ENCODE results near the gene IFI27L2.

Gene IFI27L2

GRCh38 chr14:94101748-94102147 lies 27.7 kb downstream of the IFI27L2 start:
- DNase-seq (ENCODE audit: low read depth in 2 of 2): no peak

GRCh38 chr14:94100847-94101246 lies 28.6 kb downstream of the IFI27L2 start:
- DNase-seq (ENCODE audit: low read depth in 2 of 2): no peak

- DNase-seq (ENCODE audit: low read depth in 2 of 2): no peak
Measured at GRCh38 chr14:94099006-94099405, 30.4 kb downstream of the IFI27L2 start.

GRCh38 chr14:94098326-94098992 lies 30.9 kb downstream of the IFI27L2 start:
- DNase-seq (ENCODE audit: low read depth in 2 of 2): no peak

GRCh38 chr14:94097091-94097490 lies 32.3 kb downstream of the IFI27L2 start:
- no peak for DNase-seq (ENCODE audit: low read depth in 2 of 2)

GRCh38 chr14:94093418-94093817 lies 36.0 kb downstream of the IFI27L2 start:
- no peak for DNase-seq (ENCODE audit: low read depth in 2 of 2)

- no peak for DNase-seq (ENCODE audit: low read depth in 2 of 2)
Measured at GRCh38 chr14:94089479-94089878, 39.9 kb downstream of the IFI27L2 start.

- no peak for DNase-seq (ENCODE audit: low read depth in 2 of 2)
Measured at GRCh38 chr14:94088516-94088915, 40.9 kb downstream of the IFI27L2 start.

GRCh38 chr14:94087891-94088290 lies 41.5 kb downstream of the IFI27L2 start:
- no peak for DNase-seq (ENCODE audit: low read depth in 2 of 2)

- no peak for DNase-seq (ENCODE audit: low read depth in 2 of 2)
Measured at GRCh38 chr14:94081386-94081820, 48.0 kb downstream of the IFI27L2 start.

- peak; percentile 93 to 96 for DNase-seq (ENCODE audit: low read depth in 2 of 2)
Measured at GRCh38 chr14:94080621-94081385, 48.6 kb downstream of the IFI27L2 start, which contains the start of the genes DDX24 and IFI27L1. DDX24 (minus strand) TSS chr14:94081202; CDS start chr14:94079742, 1,460 bp downstream. IFI27L1 (plus strand) TSS chr14:94081310; CDS start chr14:94096938, 15,628 bp downstream.

- no peak for DNase-seq (ENCODE audit: low read depth in 2 of 2)
Measured at GRCh38 chr14:94079891-94080620, 49.3 kb downstream of the IFI27L2 start.

GRCh38 chr14:94077823-94078222 lies 51.6 kb downstream of the IFI27L2 start:
- DNase-seq (ENCODE audit: low read depth in 2 of 2): no peak

All from stimulated activated CD4-positive, alpha-beta T cell treated with anti-CD3 and anti-CD28 coated beads, Interleukin-15, amount 100 ng/mL, for 48 hours (primary cell).